Mucosa of gallbladder (tissue), 1 donor: ENCODE data around the gene ASPM. TPM values are rescaled to one million over a fixed set of nuclear protein-coding genes. Genes with fewer than 3 reads are reported as not detected.
"Not testable (repeated sequence)": the region's sequence is repeated elsewhere in the genome, so short reads cannot be mapped to it uniquely, and the experiment has no call there.

ENCODE experiments used
- DNase-seq: peaks from one replicate; pipeline ENCODE4 v3.0.0-alpha.2; 2020; ENCODE audit warnings: low spot score
- total RNA-seq: library from RNA; stranded (reverse); gene quantifications from one replicate; pipeline ENCODE4 v1.2.1, GENCODE V29; 2021
- donor health status: DM: no; HTN: no; CAD: no.

ASPM gene
- total RNA-seq, 1 donor from 2014 or later: 1.3 TPM

- DNase-seq: no peak
Observed at GRCh38 chr1:197143276-197143675, 3.2 kb downstream of the ASPM start.

- no peak for DNase-seq
Observed at GRCh38 chr1:197141575-197141974, 4.9 kb downstream of the ASPM start.

- no peak for DNase-seq
Observed at GRCh38 chr1:197140121-197140520, 6.3 kb downstream of the ASPM start.

DNA sequence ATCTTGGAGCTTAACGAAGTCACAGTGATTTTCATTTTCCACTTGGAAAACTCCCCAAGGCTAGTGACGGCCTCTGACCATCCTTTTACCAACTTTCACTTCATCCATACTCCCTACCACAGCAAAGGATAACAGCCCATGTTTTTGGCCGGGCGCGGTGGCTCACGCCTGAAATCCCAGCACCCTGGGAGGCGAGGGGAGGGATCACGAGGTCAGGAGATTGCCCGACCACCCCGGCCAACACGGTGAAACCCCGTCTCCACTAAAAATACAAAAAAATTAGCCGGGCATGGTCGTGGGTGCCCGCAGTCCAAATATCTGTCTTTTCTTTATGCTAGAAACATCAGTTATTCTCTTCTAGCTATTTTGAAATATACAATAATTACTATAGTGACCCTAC, 7.3 kb downstream of the ASPM start:
- no peak for DNase-seq

- DNase-seq: no peak
Observed at GRCh38 chr1:197137322-197137721, 9.1 kb downstream of the ASPM start.

GRCh38 chr1:197130677-197131304, 15.7 kb downstream of the ASPM start:
- no peak for DNase-seq

DNA sequence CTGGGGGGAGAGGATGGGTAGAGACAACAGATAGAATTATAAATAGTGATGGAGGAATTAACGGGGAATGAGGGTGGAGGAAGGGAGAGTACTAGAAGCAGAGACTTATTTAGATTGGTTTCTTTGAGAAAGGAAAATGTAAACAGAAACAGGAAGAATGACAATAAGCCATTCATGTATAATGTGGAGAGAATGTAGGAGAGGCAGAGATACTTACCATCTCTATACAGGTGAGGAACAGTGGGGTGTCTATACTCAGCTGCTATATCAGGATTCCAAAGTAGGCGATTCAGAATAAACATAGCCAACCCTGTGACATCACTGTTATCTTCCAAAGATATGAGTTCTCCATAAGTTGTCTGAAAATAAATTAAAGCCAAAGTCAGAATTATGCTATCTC, 16.8 kb downstream of the ASPM start:
- DNase-seq: no peak

- DNase-seq: no peak
Observed at GRCh38 chr1:197127246-197127912, 19.1 kb downstream of the ASPM start.

DNA sequence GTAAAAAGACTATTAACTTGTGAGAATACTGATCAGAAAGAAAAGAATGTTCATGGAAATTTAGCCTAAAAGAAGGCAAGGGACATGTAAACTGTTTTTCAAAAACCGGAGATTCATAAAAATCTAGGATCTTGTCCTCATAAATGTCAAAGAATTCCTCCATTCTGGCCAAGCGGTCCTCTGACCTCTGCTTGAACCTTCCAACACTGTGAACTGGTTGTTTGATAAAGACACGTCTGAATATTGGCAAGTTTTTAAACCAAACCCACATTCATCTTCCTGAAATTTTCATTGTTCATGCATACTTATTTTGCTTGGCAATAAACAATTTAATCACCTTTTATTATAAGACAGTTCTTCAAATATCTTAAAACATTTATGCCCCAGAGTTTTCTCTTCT, 19.8 kb downstream of the ASPM start:
- DNase-seq: no peak

- no peak for DNase-seq
Observed at GRCh38 chr1:197124376-197124775, 22.1 kb downstream of the ASPM start.

- no peak for DNase-seq
Observed at GRCh38 chr1:197116156-197116555, 30.3 kb downstream of the ASPM start.

DNA sequence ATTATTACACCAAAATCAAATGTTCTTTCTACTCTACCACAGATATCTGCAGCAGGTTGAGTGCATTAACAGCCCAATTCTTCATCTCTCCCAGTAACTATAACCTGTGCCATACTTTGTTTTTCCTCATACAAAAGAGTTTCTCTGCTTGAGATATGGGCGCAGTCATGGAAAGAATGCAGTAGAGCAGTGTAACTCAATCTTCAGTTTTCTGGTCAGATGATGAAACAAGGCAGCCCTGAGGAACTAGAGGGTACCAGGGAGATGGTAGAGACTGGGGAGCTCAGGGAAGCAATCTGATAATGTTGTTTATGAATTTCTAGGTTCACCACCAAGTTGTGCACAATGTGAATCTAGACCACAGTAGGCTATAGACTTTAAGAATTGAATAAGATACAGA, 39.6 kb downstream of the ASPM start:
- no peak for DNase-seq

- no peak for DNase-seq
Observed at GRCh38 chr1:197103300-197103699, 43.2 kb downstream of the ASPM start.

GRCh38 chr1:197101978-197102377, 44.5 kb downstream of the ASPM start:
- DNase-seq: no peak

- no peak for DNase-seq
Observed at GRCh38 chr1:197100677-197101076, 45.8 kb downstream of the ASPM start.

DNA sequence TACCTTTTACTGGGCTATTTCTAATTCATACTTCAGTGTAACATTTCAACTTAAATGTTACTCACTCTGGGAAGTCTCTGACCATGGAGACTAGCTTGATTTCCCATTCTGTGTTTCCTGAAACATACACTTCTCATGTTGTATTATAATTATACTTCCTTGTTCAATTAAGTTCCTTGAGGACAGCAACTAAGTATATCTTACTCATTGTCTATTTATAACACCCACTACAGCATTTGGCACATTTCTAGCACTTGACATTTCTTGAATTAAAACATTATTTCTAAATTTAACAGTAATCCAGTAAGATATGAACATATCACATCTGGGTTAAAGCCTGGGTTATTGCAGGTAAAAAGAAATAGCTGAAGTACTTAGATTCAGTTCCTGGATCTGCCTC, 47.0 kb downstream of the ASPM start:
- DNase-seq: no peak

GRCh38 chr1:197096971-197097370, 49.5 kb downstream of the ASPM start:
- DNase-seq: not testable (repeated sequence)

DNA sequence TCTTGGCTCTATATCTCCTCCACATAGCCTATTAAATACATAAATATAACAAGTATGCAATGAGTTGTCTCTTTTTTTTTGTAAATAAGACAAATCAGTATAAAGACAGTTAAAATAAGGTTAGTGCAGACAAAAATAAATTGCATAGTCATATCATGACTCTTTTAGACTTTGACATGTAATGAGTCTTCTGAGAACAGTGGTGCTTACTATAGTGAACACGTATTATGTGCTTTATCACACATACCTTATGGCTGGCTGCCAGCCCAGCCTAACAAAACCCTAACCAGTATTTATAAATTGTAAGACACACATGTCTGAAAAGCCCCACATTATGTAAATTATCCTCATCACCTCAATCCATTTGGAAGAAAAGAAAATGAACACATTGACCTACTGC, 50.3 kb downstream of the ASPM start:
- no peak for DNase-seq

- no peak for DNase-seq
Observed at GRCh38 chr1:197093226-197093885, 53.1 kb downstream of the ASPM start.

DNA sequence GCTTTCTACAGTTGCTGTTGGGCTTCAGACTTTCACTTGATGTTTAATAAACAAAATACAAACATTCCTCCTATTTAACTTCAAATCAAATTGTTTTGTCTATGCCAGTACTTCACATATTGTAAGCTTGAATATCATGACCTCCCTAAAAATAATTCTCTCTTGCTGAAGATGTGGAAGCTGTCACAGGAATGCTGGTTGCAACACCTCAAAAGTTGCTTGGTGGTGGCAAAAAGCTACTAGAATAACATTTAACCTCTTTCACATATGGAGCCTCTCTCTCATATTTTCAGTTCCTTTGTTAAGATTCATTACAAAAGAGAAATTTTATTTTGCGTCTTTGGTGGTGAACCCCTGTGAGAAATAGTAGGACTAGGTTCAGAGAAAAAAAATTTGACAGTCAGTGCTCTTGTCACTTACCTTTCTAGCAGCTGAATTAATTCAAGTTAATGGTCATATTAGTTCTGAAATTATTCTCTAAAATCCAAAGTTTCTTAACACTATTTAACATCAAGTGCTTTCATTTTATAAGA, 53.9 kb downstream of the ASPM start:
- no peak for DNase-seq

DNA sequence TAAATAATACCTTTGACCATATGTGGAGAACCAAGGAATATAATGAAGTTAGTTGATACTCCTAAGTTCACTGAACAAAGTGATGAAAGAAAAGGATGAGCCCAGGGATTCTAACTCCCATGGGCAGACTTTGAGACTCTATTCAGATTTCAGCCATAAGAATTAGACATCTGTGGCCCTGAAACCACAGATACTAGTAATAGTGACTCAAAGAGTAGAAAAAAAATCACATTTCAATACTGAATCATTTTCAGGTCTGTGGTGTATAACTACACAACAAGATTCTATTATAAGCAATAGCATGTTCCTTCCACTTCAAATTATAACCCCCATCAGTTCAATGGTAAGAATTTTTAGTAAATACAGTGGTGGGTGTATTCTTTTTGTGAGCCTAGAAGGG, 63.0 kb downstream of the ASPM start:
- no peak for DNase-seq

DNA sequence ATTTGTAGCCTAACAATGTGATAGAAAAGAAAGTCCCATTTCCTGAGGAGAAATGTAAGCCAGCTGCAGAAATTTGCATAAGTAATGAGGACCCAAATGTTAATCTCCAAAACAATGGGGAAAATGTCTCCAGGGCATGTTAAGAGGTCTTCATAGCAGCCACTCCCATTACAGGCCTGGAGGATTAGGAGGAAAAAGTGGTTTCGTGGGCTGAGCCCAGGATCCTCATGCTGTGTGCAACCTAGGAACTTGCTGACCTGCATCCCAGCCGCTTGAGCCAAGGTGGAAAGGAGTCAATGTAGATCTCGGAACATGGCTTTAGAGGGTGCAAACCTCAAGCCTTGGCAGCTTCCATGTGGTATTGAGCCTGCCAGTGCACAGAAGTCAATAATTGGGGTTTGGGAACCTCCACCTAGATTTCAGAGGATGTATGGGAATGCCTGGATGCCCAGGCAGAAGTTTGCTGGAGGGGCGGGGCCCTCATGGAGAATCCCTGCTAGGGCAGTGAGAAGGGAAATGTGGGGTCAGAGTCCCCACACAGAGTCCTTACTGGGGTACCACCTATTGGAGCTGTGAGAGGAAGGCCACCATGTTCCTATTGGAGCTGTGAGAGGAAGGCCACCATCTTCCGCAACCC, 65.2 kb downstream of the ASPM start:
- DNase-seq: no peak

- DNase-seq: no peak
Observed at GRCh38 chr1:197080323-197080722, 66.1 kb downstream of the ASPM start.
